ENCODE data around the gene SRPK2. TPM values are rescaled to one million over a fixed set of nuclear protein-coding genes. Genes with fewer than 3 reads are reported as not detected.

The SRPK2 gene
- polyA plus RNA-seq, 1 donor from 2014 or later = 118 TPM

- Histone ChIP-seq H3K36me3 (ENCODE audit: insufficient read depth, low read length) (no peaks in the 10 kb centered on the region), H3F3A (ENCODE audit: insufficient read depth, low read length, poor library complexity, severe bottlenecking) (no peaks in the 10 kb centered on the region), H3K79me2 (replicated peaks; ENCODE audit: insufficient read depth, low read length) (peaks cover 28% of the 10 kb centered on the region), H3K4me3 (ENCODE audit: low read length) (no peak overlapping the region), H3K27me3 (ENCODE audit: insufficient read depth, low read depth, low read length) (no peaks in the 10 kb centered on the region), H3K9me3 (ENCODE audit: low read length) (no peaks in the 10 kb centered on the region), H3K9ac (ENCODE audit: low read length) (no peak overlapping the region), H4K20me1 (ENCODE audit: insufficient read depth) (no peaks in the 10 kb centered on the region), H2AFZ (ENCODE audit: low read depth, low read length) (no peak overlapping the region), H3K4me2 (ENCODE audit: low read length) (no peak overlapping the region), H3K9me2 (ENCODE audit: insufficient read depth, low read length) (no peaks in the 10 kb centered on the region), H3K27ac (ENCODE audit: low read length) (no peak overlapping the region)
- TF ChIP-seq RAD21 (conservative IDR thresholded peaks at IDR 0.05) (no peak), EP300 (conservative IDR thresholded peaks at IDR 0.05; ENCODE audit: poor library complexity, severe bottlenecking) (no peak), EZH2 (IDR thresholded peaks at IDR 0.05; ENCODE audit: borderline replicate concordance, insufficient read depth, low read length, poor library complexity, severe bottlenecking) (no peak), SMC3 (conservative IDR thresholded peaks at IDR 0.05; ENCODE audit: poor library complexity) (no peak), CTCF (IDR thresholded peaks at IDR 0.05; ENCODE audit: poor library complexity, severe bottlenecking) (no peak), MXI1 (conservative IDR thresholded peaks at IDR 0.05; ENCODE audit: poor library complexity, severe bottlenecking) (no peak), TAF1 (IDR thresholded peaks at IDR 0.05; ENCODE audit: low read depth) (no peak)
Observed at GRCh38 chr7:105178177-105178576, 210.5 kb downstream of the SRPK2 start.

GRCh38 chr7:105177026-105177425 lies 211.7 kb downstream of the SRPK2 start:
- Histone ChIP-seq H3K4me3 (ENCODE audit: low read length) (no peak overlapping the region), H3K9me3 (ENCODE audit: low read length) (no peaks in the 10 kb centered on the region), H3K9ac (ENCODE audit: low read length) (no peak overlapping the region), H3F3A (ENCODE audit: insufficient read depth, low read length, poor library complexity, severe bottlenecking) (no peaks in the 10 kb centered on the region), H3K27ac (ENCODE audit: low read length) (no peak overlapping the region), H3K4me2 (ENCODE audit: low read length) (no peak overlapping the region), H2AFZ (ENCODE audit: low read depth, low read length) (no peak overlapping the region), H3K36me3 (ENCODE audit: insufficient read depth, low read length) (no peaks in the 10 kb centered on the region), H3K79me2 (replicated peaks; ENCODE audit: insufficient read depth, low read length) (peaks cover 28% of the 10 kb centered on the region), H3K9me2 (ENCODE audit: insufficient read depth, low read length) (no peaks in the 10 kb centered on the region), H4K20me1 (ENCODE audit: insufficient read depth) (no peaks in the 10 kb centered on the region), H3K27me3 (ENCODE audit: insufficient read depth, low read depth, low read length) (no peaks in the 10 kb centered on the region)
- no peak for TF ChIP-seq EZH2 (IDR thresholded peaks at IDR 0.05; ENCODE audit: borderline replicate concordance, insufficient read depth, low read length, poor library complexity, severe bottlenecking)

- TF ChIP-seq REST (IDR thresholded peaks at IDR 0.05; ENCODE audit: borderline replicate concordance) (no peak), CTCF (IDR thresholded peaks at IDR 0.05; ENCODE audit: poor library complexity, severe bottlenecking) (no peak), RAD21 (conservative IDR thresholded peaks at IDR 0.05) (no peak), SMC3 (conservative IDR thresholded peaks at IDR 0.05; ENCODE audit: poor library complexity) (no peak), TAF1 (IDR thresholded peaks at IDR 0.05; ENCODE audit: low read depth) (no peak), MXI1 (conservative IDR thresholded peaks at IDR 0.05; ENCODE audit: poor library complexity, severe bottlenecking) (no peak), EZH2 (IDR thresholded peaks at IDR 0.05; ENCODE audit: borderline replicate concordance, insufficient read depth, low read length, poor library complexity, severe bottlenecking) (no peak), EP300 (conservative IDR thresholded peaks at IDR 0.05; ENCODE audit: poor library complexity, severe bottlenecking) (no peak), POLR2AphosphoS5 (IDR thresholded peaks at IDR 0.05) (no peak)
- Histone ChIP-seq H3F3A (ENCODE audit: insufficient read depth, low read length, poor library complexity, severe bottlenecking) (no peaks in the 10 kb centered on the region), H4K20me1 (ENCODE audit: insufficient read depth) (no peaks in the 10 kb centered on the region), H2AFZ (ENCODE audit: low read depth, low read length) (no peak overlapping the region), H3K27ac (ENCODE audit: low read length) (no peak overlapping the region), H3K4me2 (ENCODE audit: low read length) (no peak overlapping the region), H3K27me3 (ENCODE audit: insufficient read depth, low read depth, low read length) (no peaks in the 10 kb centered on the region), H3K9me3 (ENCODE audit: low read length) (no peaks in the 10 kb centered on the region), H3K79me2 (replicated peaks; ENCODE audit: insufficient read depth, low read length) (peaks cover 17% of the 10 kb centered on the region), H3K4me3 (ENCODE audit: low read length) (no peak overlapping the region), H3K9me2 (ENCODE audit: insufficient read depth, low read length) (no peaks in the 10 kb centered on the region), H3K9ac (ENCODE audit: low read length) (no peak overlapping the region), H3K36me3 (ENCODE audit: insufficient read depth, low read length) (no peaks in the 10 kb centered on the region)
Observed at GRCh38 chr7:105173586-105173985, 215.1 kb downstream of the SRPK2 start.

Data from neural cell (in vitro differentiated cells).